ENCODE measurements around the gene COL6A1.

COL6A1 gene

GRCh38 chr21:45994759-45995685, 13.5 kb downstream of the COL6A1 start:
- DNase-seq (ENCODE audit: low read depth in 2 of 2) = no peak

GRCh38 chr21:45995686-45996179, 14.2 kb downstream of the COL6A1 start:
- no peak for DNase-seq (ENCODE audit: low read depth in 2 of 2)

- DNase-seq (ENCODE audit: low read depth in 2 of 2) = no peak
Observed at GRCh38 chr21:45996311-45997204, 15.0 kb downstream of the COL6A1 start.

GRCh38 chr21:45997205-45997494, 15.6 kb downstream of the COL6A1 start:
- no peak for DNase-seq (ENCODE audit: low read depth in 2 of 2)

GRCh38 chr21:45997495-45998275, 16.1 kb downstream of the COL6A1 start:
- no peak for DNase-seq (ENCODE audit: low read depth in 2 of 2)

GRCh38 chr21:45998276-45998701, 16.7 kb downstream of the COL6A1 start:
- DNase-seq (ENCODE audit: low read depth in 2 of 2) = no peak

- DNase-seq (ENCODE audit: low read depth in 2 of 2) = no peak
Observed at GRCh38 chr21:45998871-45999580, 17.5 kb downstream of the COL6A1 start.

GRCh38 chr21:45999581-46000181, 18.1 kb downstream of the COL6A1 start:
- no peak for DNase-seq (ENCODE audit: low read depth in 2 of 2)

- no peak for DNase-seq (ENCODE audit: low read depth in 2 of 2)
Observed at GRCh38 chr21:46000182-46000730, 18.7 kb downstream of the COL6A1 start.

GRCh38 chr21:46000731-46001641, 19.4 kb downstream of the COL6A1 start:
- DNase-seq (ENCODE audit: low read depth in 2 of 2) = no peak

- no peak for DNase-seq (ENCODE audit: low read depth in 2 of 2)
Observed at GRCh38 chr21:46001821-46002681, 20.5 kb downstream of the COL6A1 start.

- no peak for DNase-seq (ENCODE audit: low read depth in 2 of 2)
Observed at GRCh38 chr21:46002841-46003574, 21.4 kb downstream of the COL6A1 start.

- no peak for DNase-seq (ENCODE audit: low read depth in 2 of 2)
Observed at GRCh38 chr21:46003575-46004007, 22.0 kb downstream of the COL6A1 start.

- DNase-seq (ENCODE audit: low read depth in 2 of 2) = no peak
Observed at GRCh38 chr21:46004168-46004861, 22.7 kb downstream of the COL6A1 start.

- no peak for DNase-seq (ENCODE audit: low read depth in 2 of 2)
Observed at GRCh38 chr21:46005081-46005480, 23.5 kb downstream of the COL6A1 start.

- DNase-seq (ENCODE audit: low read depth in 2 of 2) = no peak
Observed at GRCh38 chr21:46005481-46005881, 23.9 kb downstream of the COL6A1 start.

Measured in stimulated activated CD4-positive, alpha-beta T cell treated with anti-CD3 and anti-CD28 coated beads, Interleukin-15, amount 100 ng/mL, for 48 hours (primary cell).